GM18498 (cell line): Measurements from ENCODE around the gene OR5V1.
"Not testable (repeated sequence)": the region's sequence is repeated elsewhere in the genome, so short reads cannot be mapped to it uniquely, and the experiment has no call there.

ENCODE experiments used
- ATAC-seq: cut with Tn5 transposase; IDR thresholded peaks from one replicate; pipeline ENCODE4 v1.9.1; 2021; ENCODE audit warnings: mild to moderate bottlenecking, moderate library complexity; ENCODE audit not compliant: unreplicated experiment

The OR5V1 gene

GRCh38 chr6:29368765-29369164 lies at the start of gene OR5V1:
TSS of gene OR5V1 (minus strand) at chr6:29368865. CDS start at chr6:29356195, 12,670 bp downstream.
- no peak for ATAC-seq

DNA sequence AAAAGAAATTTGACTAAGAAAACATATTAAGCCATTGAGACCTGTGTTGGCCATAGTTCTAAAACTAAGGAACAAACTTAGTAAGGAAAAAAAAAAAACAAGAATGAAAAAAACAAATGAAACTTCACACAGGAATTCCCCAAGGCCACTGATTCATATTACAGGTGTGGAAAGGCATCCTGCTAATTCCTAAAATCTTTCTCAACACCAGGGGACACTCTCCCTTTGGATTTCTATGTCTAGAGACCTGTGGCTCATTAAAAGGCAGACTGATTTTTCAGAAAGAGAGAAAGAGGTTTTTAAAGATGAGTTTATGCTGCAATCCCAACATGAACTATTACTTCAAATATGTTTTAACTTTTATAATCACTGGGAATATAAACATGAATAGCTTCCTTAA lies 45.9 kb upstream of the OR5V1 start, which contains the start of gene OR12D1:
Gene OR12D1 (plus strand): TSS at position 341 of the 400 bp plus-strand sequence.
- no peak for ATAC-seq

- ATAC-seq, result no peak
Observed at GRCh38 chr6:29403801-29404200, 35.1 kb upstream of the OR5V1 start.

DNA sequence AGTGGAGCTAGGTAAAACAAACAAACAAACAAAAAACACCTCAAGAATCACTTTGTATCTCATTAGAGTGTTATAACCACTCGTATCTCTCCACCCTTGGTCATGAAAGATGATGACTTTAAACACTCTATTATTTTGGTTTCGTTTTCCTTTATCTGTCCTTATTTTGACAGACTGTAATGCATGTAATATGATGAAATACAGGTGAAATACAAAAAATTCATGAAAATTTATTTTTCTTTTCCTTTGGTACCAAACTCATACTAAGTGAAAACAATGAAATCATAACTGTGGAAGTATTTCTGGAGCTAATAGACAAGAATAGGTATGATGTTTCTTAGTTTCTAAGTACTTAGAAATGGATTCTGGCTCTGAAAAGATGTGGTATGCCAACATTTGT lies 30.9 kb upstream of the OR5V1 start:
- no peak for ATAC-seq

DNA sequence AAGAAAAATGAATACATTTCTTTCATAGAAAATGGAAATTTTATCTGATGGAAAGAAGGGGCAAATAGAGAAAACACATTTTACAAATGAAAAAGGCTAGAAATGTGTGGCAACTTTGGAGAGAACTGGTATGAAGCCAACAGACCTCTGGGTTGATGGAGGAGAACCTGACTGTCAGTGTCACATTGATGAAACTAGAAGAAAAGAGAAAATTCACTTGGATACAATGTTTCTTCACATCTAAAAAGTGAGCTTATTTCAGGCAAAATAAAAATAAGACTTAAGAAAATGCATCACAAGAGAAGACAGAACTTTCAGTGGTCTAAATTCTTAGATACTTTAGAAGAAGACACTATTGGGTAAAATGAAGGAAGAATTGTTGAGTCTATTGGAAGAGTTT lies 26.7 kb upstream of the OR5V1 start, which contains the start of gene OR12D2:
Gene OR12D2 (plus strand): TSS at position 301 of the 400 bp plus-strand sequence. CDS start 1,069 bp downstream, outside the sequence.
- no peak for ATAC-seq

DNA sequence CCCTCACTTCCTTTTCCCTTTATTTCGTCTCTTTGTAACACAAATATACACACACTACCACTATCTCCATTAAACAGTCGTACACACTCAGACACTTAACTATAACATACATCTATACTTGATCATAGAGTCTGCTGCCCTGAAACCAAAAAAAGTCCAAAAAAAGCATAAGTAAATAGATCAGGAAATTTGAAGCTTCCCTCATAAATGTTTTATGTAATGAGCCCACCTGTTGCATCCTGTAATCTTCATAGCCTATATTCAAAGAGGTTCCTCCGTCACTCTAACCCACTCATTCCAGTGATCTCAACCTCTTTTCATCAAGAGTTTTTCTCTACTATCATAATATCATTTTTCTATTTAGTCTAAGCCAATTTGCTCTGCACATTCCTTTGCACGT lies 19.9 kb upstream of the OR5V1 start:
- ATAC-seq, result no peak

- ATAC-seq, result no peak
Observed at GRCh38 chr6:29376003-29376402, 7.3 kb upstream of the OR5V1 start.

DNA sequence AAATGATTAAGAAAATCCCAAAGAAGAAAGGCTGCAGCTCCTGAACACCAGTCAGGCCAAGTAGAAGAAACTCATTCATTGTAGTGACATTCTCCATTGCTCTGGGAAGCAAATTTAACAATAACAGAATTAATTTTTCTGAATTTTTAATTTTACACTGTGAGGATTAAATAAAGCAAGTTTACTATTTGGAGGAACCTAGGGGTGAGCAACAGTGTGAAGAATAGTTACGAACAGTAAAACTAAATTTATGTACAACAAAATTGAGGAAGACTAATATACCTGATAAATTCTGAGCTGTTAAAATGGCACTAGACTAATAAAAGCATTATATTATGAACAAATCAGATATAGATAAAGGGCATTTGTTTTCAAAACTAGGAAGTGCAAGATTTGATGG lies 6.5 kb upstream of the OR5V1 start, which contains the start of gene OR12D3:
Gene OR12D3 (minus strand): TSS at position 101 of the 400 bp plus-strand sequence. CDS start 4 bp downstream, at position 97.
- no peak for ATAC-seq

GRCh38 chr6:29355603-29356002 lies 13.1 kb downstream of the OR5V1 start:
- no peak for ATAC-seq

- no peak for ATAC-seq
Observed at GRCh38 chr6:29354980-29355379, 13.7 kb downstream of the OR5V1 start.

DNA sequence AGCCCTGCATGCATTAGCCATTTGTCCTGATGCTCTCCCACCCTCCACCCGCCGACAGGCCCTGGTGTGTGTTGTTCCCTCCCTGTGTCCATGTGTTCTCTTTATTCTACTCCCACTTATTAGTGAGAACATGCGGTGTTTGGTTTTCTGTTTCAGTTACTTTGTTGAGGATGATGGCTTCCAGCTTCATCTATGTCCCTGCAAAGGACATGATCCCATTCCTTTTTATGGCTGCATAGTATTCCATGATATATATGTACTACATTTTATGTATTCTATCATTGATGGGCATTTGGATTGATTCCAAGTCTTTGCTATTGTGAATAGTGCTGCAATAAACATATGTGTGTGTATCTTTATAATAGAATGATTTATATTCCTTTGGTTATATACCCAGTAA lies 19.3 kb downstream of the OR5V1 start:
- ATAC-seq, result not testable (repeated sequence)

GRCh38 chr6:29345380-29345779 lies 23.3 kb downstream of the OR5V1 start:
- no peak for ATAC-seq

- no peak for ATAC-seq
Observed at GRCh38 chr6:29336269-29336668, 32.4 kb downstream of the OR5V1 start.

DNA sequence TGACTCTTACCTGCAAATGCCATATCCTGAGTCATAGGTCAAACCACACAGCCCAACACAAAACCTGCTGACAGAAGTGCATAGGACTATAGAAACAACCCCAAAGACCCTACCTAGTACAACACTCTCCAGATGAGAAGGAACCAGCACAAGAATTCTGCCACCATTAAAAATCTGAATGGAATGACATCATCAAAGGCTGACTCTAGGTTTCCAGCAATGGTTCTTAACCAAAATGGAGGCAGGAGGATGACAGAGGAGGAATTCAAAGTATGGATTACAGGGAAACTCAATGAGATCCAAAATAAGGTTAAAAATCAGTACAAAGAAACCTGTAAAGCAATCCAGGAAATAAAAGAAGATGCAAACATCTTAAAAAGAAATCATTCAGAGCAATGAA lies 36.0 kb downstream of the OR5V1 start:
- ATAC-seq, result no peak

DNA sequence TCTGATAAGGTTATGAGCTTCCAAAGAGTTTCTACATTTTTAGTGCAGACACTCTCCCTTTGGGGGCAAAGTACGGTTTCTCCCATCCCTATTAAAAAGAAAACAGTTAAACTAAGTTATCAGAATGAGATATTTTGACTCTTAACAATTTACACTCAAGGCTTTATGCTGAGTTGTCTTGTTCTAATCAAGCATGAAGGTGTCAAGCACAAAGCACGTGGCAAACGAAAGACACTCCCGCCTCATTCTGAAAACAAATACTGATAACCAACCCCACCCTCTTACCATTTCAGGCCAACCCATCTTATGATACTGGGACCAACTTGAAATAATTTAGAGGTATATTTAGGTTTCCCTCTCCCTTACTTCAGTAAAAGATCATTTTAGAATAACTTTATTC lies 42.9 kb downstream of the OR5V1 start:
- no peak for ATAC-seq

DNA sequence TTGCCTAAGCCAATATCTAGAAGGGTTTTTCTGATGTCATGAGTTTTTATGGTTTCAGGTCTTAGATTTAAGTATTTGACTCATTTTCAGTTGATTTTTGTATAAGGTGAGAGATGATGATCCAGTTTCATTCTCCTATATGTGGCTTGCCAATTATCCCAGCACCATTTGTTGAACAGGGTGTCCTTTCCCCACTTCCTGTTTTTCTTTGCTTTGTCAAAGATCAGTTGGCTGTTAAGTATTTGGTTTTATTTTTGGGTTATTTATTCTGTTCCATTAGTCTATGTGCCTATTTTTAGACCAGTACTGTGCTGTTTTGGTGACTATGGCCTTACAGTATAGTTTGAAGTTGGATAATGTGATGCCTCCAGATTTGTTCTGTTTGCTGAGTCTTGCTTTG lies 45.3 kb downstream of the OR5V1 start:
- not testable (repeated sequence) for ATAC-seq

DNA sequence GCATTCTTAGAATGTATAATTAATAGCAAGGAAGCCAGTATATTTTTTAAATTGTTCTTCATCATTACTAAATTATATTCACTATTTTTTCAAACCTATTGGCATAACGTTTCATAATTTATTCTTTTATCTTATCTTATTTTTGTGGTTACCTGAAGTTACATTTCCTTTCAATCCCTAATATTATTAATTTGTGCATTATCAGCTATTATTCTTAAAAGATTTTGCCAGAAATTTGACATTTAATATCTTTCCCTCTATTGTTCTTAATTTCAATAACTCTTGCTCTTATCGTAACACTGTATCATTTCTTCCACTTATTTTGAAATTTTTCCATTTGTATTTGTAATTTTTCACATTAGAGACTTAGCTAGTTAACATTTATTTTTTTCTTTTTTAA lies 48.7 kb downstream of the OR5V1 start:
- ATAC-seq, result no peak
